ENCODE measurements around the gene ORMDL3.
"Not testable (repeated sequence)": the region's sequence is repeated elsewhere in the genome, so short reads cannot be mapped to it uniquely, and the experiment has no call there.

The ORMDL3 gene

DNA sequence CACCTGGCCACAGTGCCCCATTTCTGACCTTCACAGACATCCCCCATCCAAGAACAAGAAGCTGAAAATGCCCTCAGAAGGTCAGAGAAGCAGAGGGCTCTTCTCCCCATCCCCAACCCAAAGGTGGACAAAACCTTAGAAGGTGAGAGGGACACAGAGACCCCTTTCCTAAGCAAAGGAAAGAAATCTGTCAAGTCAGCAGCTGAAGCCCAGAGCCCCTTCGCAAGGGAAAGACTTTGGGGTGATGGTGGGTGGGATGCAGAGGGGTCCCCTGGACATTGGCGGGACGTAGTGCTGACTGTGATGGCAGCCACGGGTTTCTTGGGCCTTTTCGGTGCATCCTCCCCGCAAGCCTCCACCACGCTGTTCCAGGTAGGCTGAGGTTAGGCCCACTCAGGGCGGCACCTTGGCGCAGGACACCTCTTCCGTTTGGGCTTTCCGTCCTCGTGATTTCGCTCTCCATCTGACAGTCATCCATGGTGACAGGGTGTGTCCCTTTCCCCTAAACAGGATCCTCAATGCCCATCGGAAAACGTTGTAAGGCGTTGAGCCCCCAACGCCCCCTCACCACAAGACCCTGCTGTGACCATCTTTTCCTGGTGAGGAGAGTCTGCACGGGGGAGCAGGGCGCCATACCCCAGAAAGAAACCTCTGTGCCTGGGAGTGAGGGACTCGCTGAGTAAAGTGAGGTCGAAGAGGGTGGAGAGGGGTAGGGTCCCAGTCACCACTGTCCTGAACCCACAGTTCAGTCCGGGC is 24.7 kb upstream of the ORMDL3 start:
- H3K4me1 ChIP-seq (ENCODE audit: insufficient read depth, poor library complexity, severe bottlenecking): peaks cover 1% of the 10 kb centered on the region

GRCh38 chr17:39950871-39951348 is 23.5 kb upstream of the ORMDL3 start:
- TF ChIP-seq, protein P1, sequence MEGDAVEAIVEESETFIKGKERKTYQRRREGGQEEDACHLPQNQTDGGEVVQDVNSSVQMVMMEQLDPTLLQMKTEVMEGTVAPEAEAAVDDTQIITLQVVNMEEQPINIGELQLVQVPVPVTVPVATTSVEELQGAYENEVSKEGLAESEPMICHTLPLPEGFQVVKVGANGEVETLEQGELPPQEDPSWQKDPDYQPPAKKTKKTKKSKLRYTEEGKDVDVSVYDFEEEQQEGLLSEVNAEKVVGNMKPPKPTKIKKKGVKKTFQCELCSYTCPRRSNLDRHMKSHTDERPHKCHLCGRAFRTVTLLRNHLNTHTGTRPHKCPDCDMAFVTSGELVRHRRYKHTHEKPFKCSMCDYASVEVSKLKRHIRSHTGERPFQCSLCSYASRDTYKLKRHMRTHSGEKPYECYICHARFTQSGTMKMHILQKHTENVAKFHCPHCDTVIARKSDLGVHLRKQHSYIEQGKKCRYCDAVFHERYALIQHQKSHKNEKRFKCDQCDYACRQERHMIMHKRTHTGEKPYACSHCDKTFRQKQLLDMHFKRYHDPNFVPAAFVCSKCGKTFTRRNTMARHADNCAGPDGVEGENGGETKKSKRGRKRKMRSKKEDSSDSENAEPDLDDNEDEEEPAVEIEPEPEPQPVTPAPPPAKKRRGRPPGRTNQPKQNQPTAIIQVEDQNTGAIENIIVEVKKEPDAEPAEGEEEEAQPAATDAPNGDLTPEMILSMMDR (IDR thresholded peaks at IDR 0.05; ENCODE audit: poor library complexity, severe bottlenecking): no peak
- H3K36me3 ChIP-seq (ENCODE audit: low read depth): no peaks in the 10 kb centered on the region
- H3K4me3 ChIP-seq (ENCODE audit: severe bottlenecking): no peak overlapping the region
- ATAC-seq (ENCODE audit: low read depth): no peak
- H3K4me1 ChIP-seq (ENCODE audit: insufficient read depth, poor library complexity, severe bottlenecking): peaks cover 5% of the 10 kb centered on the region
- H3K27me3 ChIP-seq (ENCODE audit: insufficient read depth, poor library complexity, severe bottlenecking): no peaks in the 10 kb centered on the region
- H3K27ac ChIP-seq (ENCODE audit: poor library complexity, severe bottlenecking): no peak overlapping the region
- no peak for DNase-seq (ENCODE audit: low spot score)
- H3K9me3 ChIP-seq (ENCODE audit: severe bottlenecking): no peaks in the 10 kb centered on the region

More for the DNA sequence above, 24.7 kb upstream of the ORMDL3 start:
- TF ChIP-seq, protein P1 (IDR thresholded peaks at IDR 0.05; ENCODE audit: poor library complexity, severe bottlenecking): no peak
- peak overlapping the region; percentile 11 for H3K4me3 ChIP-seq (ENCODE audit: severe bottlenecking)
- ATAC-seq (ENCODE audit: low read depth) (no peak), DNase-seq (ENCODE audit: low spot score) (no peak)
- H3K27ac ChIP-seq (ENCODE audit: poor library complexity, severe bottlenecking): no peak overlapping the region
- no peaks in the 10 kb centered on the region for H3K9me3 ChIP-seq (ENCODE audit: severe bottlenecking)
- H3K36me3 ChIP-seq (ENCODE audit: low read depth): no peaks in the 10 kb centered on the region
- H3K27me3 ChIP-seq (ENCODE audit: insufficient read depth, poor library complexity, severe bottlenecking): no peaks in the 10 kb centered on the region

- no peaks in the 10 kb centered on the region for H3K9me3 ChIP-seq (ENCODE audit: severe bottlenecking)
- H3K27me3 ChIP-seq (ENCODE audit: insufficient read depth, poor library complexity, severe bottlenecking): no peaks in the 10 kb centered on the region
- TF ChIP-seq, protein P1 (IDR thresholded peaks at IDR 0.05; ENCODE audit: poor library complexity, severe bottlenecking): no peak
- DNase-seq (ENCODE audit: low spot score): no peak
- H3K27ac ChIP-seq (ENCODE audit: poor library complexity, severe bottlenecking): no peak overlapping the region
- H3K4me3 ChIP-seq (ENCODE audit: severe bottlenecking): no peak overlapping the region
- H3K36me3 ChIP-seq (ENCODE audit: low read depth): no peaks in the 10 kb centered on the region
- ATAC-seq (ENCODE audit: low read depth): no peak
- H3K4me1 ChIP-seq (ENCODE audit: insufficient read depth, poor library complexity, severe bottlenecking): peaks cover 5% of the 10 kb centered on the region
Observed at GRCh38 chr17:39949028-39949427, 21.6 kb upstream of the ORMDL3 start.

DNA sequence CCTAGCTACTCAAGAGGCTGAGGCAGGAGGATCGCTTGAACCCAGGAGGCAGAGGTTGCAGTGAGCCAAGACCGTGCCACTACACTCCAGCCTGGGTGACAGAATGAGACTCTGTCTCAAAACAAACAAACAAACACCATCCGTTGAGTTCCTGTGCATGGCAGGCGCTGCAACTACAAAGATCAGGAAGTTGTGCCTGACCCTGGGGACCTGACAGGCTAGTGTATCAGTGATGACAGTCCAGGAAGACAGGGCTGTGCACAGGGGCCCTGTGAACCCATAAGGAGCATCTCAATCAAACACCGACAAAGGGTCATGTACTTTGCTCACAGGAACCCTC is 21.1 kb upstream of the ORMDL3 start:
- not testable (repeated sequence) for H3K27me3 ChIP-seq (ENCODE audit: insufficient read depth, poor library complexity, severe bottlenecking); DNase-seq (ENCODE audit: low spot score); H3K27ac ChIP-seq (ENCODE audit: poor library complexity, severe bottlenecking); H3K4me1 ChIP-seq (ENCODE audit: insufficient read depth, poor library complexity, severe bottlenecking); ATAC-seq (ENCODE audit: low read depth); H3K4me3 ChIP-seq (ENCODE audit: severe bottlenecking); H3K36me3 ChIP-seq (ENCODE audit: low read depth); H3K9me3 ChIP-seq (ENCODE audit: severe bottlenecking)

DNA sequence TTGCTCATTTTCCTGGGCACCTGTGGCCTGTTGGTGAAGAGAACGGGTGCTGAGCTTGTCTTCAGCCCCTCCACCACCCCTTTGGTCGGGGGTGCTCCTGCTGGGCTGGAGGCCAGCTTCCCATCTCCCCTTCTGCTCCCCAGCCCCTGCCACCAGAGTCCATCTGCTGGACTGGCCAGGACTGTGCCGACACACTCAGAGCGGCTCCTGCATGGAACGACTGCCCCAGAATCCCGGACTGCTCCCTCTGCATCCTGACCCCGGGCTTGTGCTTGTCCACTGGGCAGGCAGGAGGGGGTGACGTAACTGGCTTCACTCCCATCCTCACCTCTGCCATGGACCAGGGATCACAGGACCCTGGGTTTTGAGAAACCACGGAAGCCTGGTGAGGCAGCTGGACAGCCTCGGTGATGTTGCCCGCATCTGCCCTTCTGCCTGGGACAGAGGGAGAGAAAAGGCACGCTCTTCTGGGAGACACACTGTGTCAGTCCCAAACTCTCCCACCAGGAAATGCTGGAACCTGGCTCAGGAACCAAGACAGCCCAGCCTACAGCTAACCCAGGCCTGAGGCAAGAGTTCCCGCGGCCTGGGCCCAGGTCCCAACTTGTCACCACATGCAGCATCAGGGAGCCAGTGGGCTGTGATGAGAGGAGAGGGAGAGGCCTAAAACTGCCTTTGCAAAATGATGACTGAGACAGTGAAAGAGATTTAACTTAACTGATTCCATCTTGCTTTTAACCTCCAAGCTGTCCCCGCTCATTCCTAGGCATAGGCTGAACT is 19.3 kb upstream of the ORMDL3 start:
- Histone ChIP-seq H3K36me3 (ENCODE audit: low read depth) (no peaks in the 10 kb centered on the region), H3K4me1 (ENCODE audit: insufficient read depth, poor library complexity, severe bottlenecking) (peaks cover 5% of the 10 kb centered on the region), H3K27me3 (ENCODE audit: insufficient read depth, poor library complexity, severe bottlenecking) (no peaks in the 10 kb centered on the region), H3K9me3 (ENCODE audit: severe bottlenecking) (no peaks in the 10 kb centered on the region), H3K4me3 (ENCODE audit: severe bottlenecking) (no peak overlapping the region), H3K27ac (ENCODE audit: poor library complexity, severe bottlenecking) (no peak overlapping the region)
- DNase-seq (ENCODE audit: low spot score) (no peak), ATAC-seq (ENCODE audit: low read depth) (peak; percentile 44; the same call in 1 of the 3 replicates)
- TF ChIP-seq, protein P1 (IDR thresholded peaks at IDR 0.05; ENCODE audit: poor library complexity, severe bottlenecking): no peak

All from RWPE2 (cell line).